K562 (cell line): ENCODE results near the gene ADIPOQ. TPM values are rescaled to one million over a fixed set of nuclear protein-coding genes. Genes with fewer than 3 reads are reported as not detected.

Source experiments
- ATAC-seq: fragments of 200-7000 bp; cut with Tn5 transposase; 3 replicates; pipeline ENCODE4 v1.9.1; 2020; ENCODE audit warnings: moderate library complexity
- BruUV-seq: library from RNA; stranded (reverse); fragments of 400-500 nt; replicated peaks from 2 replicates; lab custom pipeline; 2021; lab: Mats Ljungman, UMichigan
- CTCF ChIA-PET: fragments of 300-600 bp; formaldehyde crosslinking; extraction: SDS; loops from one replicate; lab custom pipeline; 2021; ENCODE audit warnings: low intra/inter-chr PET ratio; lab: Yijun Ruan, JAX
- POLR2A ChIA-PET: fragments of 300-600, 350-650 bp; sonication (Branson Sonifier 250); formaldehyde crosslinking; extraction: SDS; loops from one replicate; lab custom pipeline; 2021; ENCODE audit warnings: antibody characterized with exemption, inconsistent platforms; lab: Yijun Ruan, JAX
- DNase-seq, 4 experiments: peaks; one replicate each; pipeline versions ENCODE4 v3.0.0 to v3.0.0-alpha.2; 2011 to 2018; ENCODE audit warnings: low spot score in 3 of 4, mixed read lengths in 3 of 4; ENCODE audit errors: extremely low read depth in 1 of 4
- FAIRE-seq: peaks from 2 replicates; lab custom pipeline; 2011; peaks lifted over from hg19 to GRCh38; lab: Jason Lieb, UNC
- H2AFZ ChIP-seq: 2 replicates; pipeline ENCODE4 v1.6.0; 2011; ENCODE audit warnings: low read depth, low read length, control low read depth, inconsistent platforms
- H3K27ac ChIP-seq: fragments of 200-600 bp; 3 replicates; pipeline ENCODE4 v1.8.0; 2011; ENCODE audit warnings: low read depth, mild to moderate bottlenecking, control low read depth, inconsistent platforms, low read length, moderate library complexity, mixed read lengths; ENCODE audit errors: extremely low read depth
- H3K27me3 ChIP-seq, 2 experiments: fragments of 300-600 bp in 1 of 2; 2 replicates in 1 of 2; 3 replicates in 1 of 2; pipeline versions ENCODE4 v1.6.0 to v1.8.0; 2011; ENCODE audit warnings: inconsistent platforms in 2 of 2, low read length in 2 of 2, mild to moderate bottlenecking in 1 of 2, mixed read lengths in 1 of 2, moderate library complexity in 1 of 2; ENCODE audit not compliant: control insufficient read depth in 2 of 2, insufficient read depth in 2 of 2
- H3K36me3 ChIP-seq: fragments of 300-600 bp; 3 replicates; pipeline ENCODE4 v1.8.0; 2011; ENCODE audit warnings: mild to moderate bottlenecking, low read length, inconsistent platforms; ENCODE audit not compliant: control insufficient read depth, insufficient read depth
- H3K4me1 ChIP-seq, 2 experiments: fragments of 200-600 bp in 1 of 2; replicated peaks in 1 of 2; 2 replicates in 1 of 2; 3 replicates in 1 of 2; pipeline versions ENCODE4 v1.5.1 to v1.8.0; 2011; ENCODE audit warnings: inconsistent platforms in 2 of 2, low read length in 2 of 2, mild to moderate bottlenecking in 1 of 2, mixed read lengths in 1 of 2, moderate library complexity in 1 of 2; ENCODE audit not compliant: control insufficient read depth in 2 of 2, insufficient read depth in 2 of 2
- H3K4me2 ChIP-seq: 2 replicates; pipeline ENCODE4 v1.6.1; 2011; ENCODE audit warnings: low read length, control low read depth, inconsistent platforms, mixed read lengths; ENCODE audit not compliant: insufficient read depth
- H3K4me3 ChIP-seq: fragments of 200-600 bp; sonication (generic), shearing (Covaris generic); 2 replicates; pipeline ENCODE4 v1.5.1; 2016; ENCODE audit warnings: control low read depth, inconsistent platforms
- H3K79me2 ChIP-seq: fragments of 200-600 bp; 3 replicates; pipeline ENCODE4 v1.8.0; 2011; ENCODE audit warnings: low read length, inconsistent platforms; ENCODE audit not compliant: control insufficient read depth, insufficient read depth
- H3K9ac ChIP-seq, 2 experiments: 2 replicates each; pipeline versions ENCODE4 v1.6.0 to v1.6.1; 2011; ENCODE audit warnings: low read depth in 2 of 2, low read length in 2 of 2, control low read depth in 1 of 2, inconsistent platforms in 1 of 2, mild to moderate bottlenecking in 1 of 2, mixed read lengths in 1 of 2; ENCODE audit not compliant: insufficient read depth in 1 of 2
- H3K9me1 ChIP-seq: one replicate; pipeline ENCODE4 v1.6.0; 2011; ENCODE audit warnings: inconsistent platforms, mild to moderate bottlenecking, low read length, moderate library complexity; ENCODE audit not compliant: control insufficient read depth, insufficient read depth
- H3K9me3 ChIP-seq: replicated peaks from 2 replicates; pipeline ENCODE4 v1.5.1; 2011; ENCODE audit warnings: low read depth, low read length, inconsistent platforms; ENCODE audit not compliant: control insufficient read depth, insufficient read depth
- H4K20me1 ChIP-seq: replicated peaks from 2 replicates; pipeline ENCODE4 v1.6.1; 2011; ENCODE audit warnings: low read length, inconsistent platforms, mixed read lengths; ENCODE audit not compliant: control insufficient read depth, insufficient read depth
- ARID2 ChIP-seq: fragments of 450-650 bp; IDR thresholded peaks from 2 replicates; pipeline ENCODE4 v1.6.1; 2017; ENCODE audit warnings: antibody characterized with exemption, mild to moderate bottlenecking
- E2F5 ChIP-seq: sonication (generic); formaldehyde crosslinking; IDR thresholded peaks from 2 replicates; pipeline ENCODE4 v1.8.0; 2022; ENCODE audit warnings: mild to moderate bottlenecking, missing genetic modification reagents
- MAFG ChIP-seq: fragments of 450-650 bp; conservative IDR thresholded peaks from 2 replicates; pipeline ENCODE4 v1.6.1; 2016; ENCODE audit warnings: missing genetic modification characterization, missing compliant biosample characterization
- RBFOX2 ChIP-seq: fragments of 200-400 bp; formaldehyde crosslinking; IDR thresholded peaks from 2 replicates; pipeline ENCODE4 v1.6.1; 2017; ENCODE audit warnings: low read depth, mild to moderate bottlenecking, low read length, moderate library complexity
- ZNF12 ChIP-seq: sonication (generic); formaldehyde crosslinking; IDR thresholded peaks from 2 replicates; pipeline ENCODE4 v1.4.0; 2020; ENCODE audit warnings: mild to moderate bottlenecking, missing genetic modification reagents
- ZNF174 ChIP-seq: fragments of 250-450 bp; sonication (Bioruptor Pico); IDR thresholded peaks from 2 replicates; pipeline ENCODE4 v1.4.0; 2020; ENCODE audit warnings: mild to moderate bottlenecking
- ZNF445 ChIP-seq: fragments of 250-450 bp; sonication (Bioruptor Pico); IDR thresholded peaks from 2 replicates; pipeline ENCODE4 v1.4.0; 2020; ENCODE audit warnings: low read depth, mild to moderate bottlenecking, moderate library complexity
- ZNF589 ChIP-seq: fragments of 200-800 bp; sonication (Bioruptor generic); IDR thresholded peaks from 2 replicates; pipeline ENCODE4 v1.6.1; 2016; ENCODE audit warnings: low read depth, missing genetic modification characterization, missing compliant biosample characterization
- in situ Hi-C: fragments of 300-500 bp; cut with MboI; formaldehyde crosslinking; loops from 4 replicates; pipeline ENCODE4 v1.15.0; 2018; ENCODE audit warnings: inconsistent platforms, mixed read lengths
- intact Hi-C: fragments of 100-400 bp; cut with micrococcal nuclease; formaldehyde crosslinking; loops from 2 replicates; pipeline ENCODE4 v1.14.2; 2022
- polyA plus RNA-seq, 8 experiments: library from polyadenylated mRNA; depleted of rRNA in 4 of 8; stranded (reverse) in 5 of 8; unstranded in 3 of 8; fragments of >200 nt; fragmentation: Nextera tagmentation in 2 of 8; fragmentation: Illumina TruSeq in 1 of 8; extraction: Ambion mirVana in 2 of 8; extraction: Trizol in 1 of 8; gene quantifications; 2 replicates each; pipeline versions ENCODE4 v1.2.1 to v1.2.3, GENCODE V29; 2011 to 2014; ENCODE audit warnings: inconsistent platforms in 1 of 8, missing spikeins in 1 of 8
- total RNA-seq, 7 experiments: library from RNA; depleted of rRNA in 6 of 7; stranded (reverse); fragments of >200 nt in 6 of 7; fragmentation: Illumina TruSeq in 2 of 7; extraction: Trizol in 2 of 7; gene quantifications; 2 replicates each; pipeline versions ENCODE4 v1.2.1 to v1.2.3, GENCODE V29; 2011 to 2021; ENCODE audit warnings: low replicate concordance in 1 of 7
- TF ChIP-seq, protein P1 (sequence below): fragments of 200-800 bp; sonication (Bioruptor generic); IDR thresholded peaks from 2 replicates; pipeline ENCODE4 v1.6.1; 2016; ENCODE audit warnings: missing genetic modification characterization, missing compliant biosample characterization
- TF ChIP-seq, protein P2 (sequence below), 3 experiments: fragments of 200-800 bp in 1 of 3; fragments of 250-450 bp in 1 of 3; fragments of 450-650 bp in 1 of 3; sonication (Bioruptor Pico) in 1 of 3; sonication (Bioruptor generic) in 1 of 3; formaldehyde crosslinking in 1 of 3; IDR thresholded peaks; 2 replicates each; pipeline versions ENCODE4 v1.6.1 to v1.8.0; 2016 to 2022; ENCODE audit warnings: mild to moderate bottlenecking in 2 of 3, missing genetic modification characterization in 2 of 3, missing compliant biosample characterization in 1 of 3, moderate library complexity in 1 of 3

Gene ADIPOQ
- total and polyA plus RNA-seq, 9 of the 15 experiments (the other 6 are each of a cell fraction or from before 2014, with no cell fraction given): 0.01 to 0.04 (median 0.03) TPM; not detected in 4

GRCh38 chr3:186890911-186891310, 48.4 kb downstream of the ADIPOQ start:
- ATAC-seq (no peak), FAIRE-seq (no peak), DNase-seq (no peak)
- H3K4me2 ChIP-seq: no peak overlapping the region
- no peaks in the 10 kb centered on the region for H3K79me2 ChIP-seq
- in situ Hi-C loops: no loop called here
- no peak overlapping the region for H3K9ac ChIP-seq
- no peaks in the 10 kb centered on the region for H3K36me3 ChIP-seq
- ChIA-PET POLR2A (no interaction called here), CTCF (no interaction called here)
- H3K4me3 ChIP-seq: no peak overlapping the region
- no peaks in the 10 kb centered on the region for H3K27me3 ChIP-seq
- intact Hi-C loops: no loop called here
- H3K4me1 ChIP-seq: peaks cover 0 to 30% of the 10 kb centered on the region in 2 experiments; a peak in 3 of 5 replicates
- 0 out of 2 replicates have a peak, but pooled peaks cover 2% of the 10 kb centered on the region for H3K9me3 ChIP-seq
- H3K9me1 ChIP-seq: no peaks in the 10 kb centered on the region
- BruUV-seq: no TSS peak
- H2AFZ ChIP-seq: peak overlapping the region; percentile 60; the same call in 1 of the 2 replicates
- no peaks in the 10 kb centered on the region for H4K20me1 ChIP-seq
- H3K27ac ChIP-seq: no peak overlapping the region
- TF ChIP-seq MAFG (tag) (no peak), RBFOX2 (no peak), ZNF589 (CRISPR knock-in tag) (no peak), E2F5 (CRISPR knock-in tag) (no peak), ZNF445 (CRISPR knock-in tag) (no peak), ZNF12 (CRISPR knock-in tag) (no peak), ARID2 (no peak), ZNF174 (CRISPR knock-in tag) (no peak)
- TF ChIP-seq, protein P1, sequence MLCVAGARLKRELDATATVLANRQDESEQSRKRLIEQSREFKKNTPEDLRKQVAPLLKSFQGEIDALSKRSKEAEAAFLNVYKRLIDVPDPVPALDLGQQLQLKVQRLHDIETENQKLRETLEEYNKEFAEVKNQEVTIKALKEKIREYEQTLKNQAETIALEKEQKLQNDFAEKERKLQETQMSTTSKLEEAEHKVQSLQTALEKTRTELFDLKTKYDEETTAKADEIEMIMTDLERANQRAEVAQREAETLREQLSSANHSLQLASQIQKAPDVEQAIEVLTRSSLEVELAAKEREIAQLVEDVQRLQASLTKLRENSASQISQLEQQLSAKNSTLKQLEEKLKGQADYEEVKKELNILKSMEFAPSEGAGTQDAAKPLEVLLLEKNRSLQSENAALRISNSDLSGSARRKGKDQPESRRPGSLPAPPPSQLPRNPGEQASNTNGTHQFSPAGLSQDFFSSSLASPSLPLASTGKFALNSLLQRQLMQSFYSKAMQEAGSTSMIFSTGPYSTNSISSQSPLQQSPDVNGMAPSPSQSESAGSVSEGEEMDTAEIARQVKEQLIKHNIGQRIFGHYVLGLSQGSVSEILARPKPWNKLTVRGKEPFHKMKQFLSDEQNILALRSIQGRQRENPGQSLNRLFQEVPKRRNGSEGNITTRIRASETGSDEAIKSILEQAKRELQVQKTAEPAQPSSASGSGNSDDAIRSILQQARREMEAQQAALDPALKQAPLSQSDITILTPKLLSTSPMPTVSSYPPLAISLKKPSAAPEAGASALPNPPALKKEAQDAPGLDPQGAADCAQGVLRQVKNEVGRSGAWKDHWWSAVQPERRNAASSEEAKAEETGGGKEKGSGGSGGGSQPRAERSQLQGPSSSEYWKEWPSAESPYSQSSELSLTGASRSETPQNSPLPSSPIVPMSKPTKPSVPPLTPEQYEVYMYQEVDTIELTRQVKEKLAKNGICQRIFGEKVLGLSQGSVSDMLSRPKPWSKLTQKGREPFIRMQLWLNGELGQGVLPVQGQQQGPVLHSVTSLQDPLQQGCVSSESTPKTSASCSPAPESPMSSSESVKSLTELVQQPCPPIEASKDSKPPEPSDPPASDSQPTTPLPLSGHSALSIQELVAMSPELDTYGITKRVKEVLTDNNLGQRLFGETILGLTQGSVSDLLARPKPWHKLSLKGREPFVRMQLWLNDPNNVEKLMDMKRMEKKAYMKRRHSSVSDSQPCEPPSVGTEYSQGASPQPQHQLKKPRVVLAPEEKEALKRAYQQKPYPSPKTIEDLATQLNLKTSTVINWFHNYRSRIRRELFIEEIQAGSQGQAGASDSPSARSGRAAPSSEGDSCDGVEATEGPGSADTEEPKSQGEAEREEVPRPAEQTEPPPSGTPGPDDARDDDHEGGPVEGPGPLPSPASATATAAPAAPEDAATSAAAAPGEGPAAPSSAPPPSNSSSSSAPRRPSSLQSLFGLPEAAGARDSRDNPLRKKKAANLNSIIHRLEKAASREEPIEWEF (CRISPR knock-in tag): no peak
- TF ChIP-seq, protein P2, sequence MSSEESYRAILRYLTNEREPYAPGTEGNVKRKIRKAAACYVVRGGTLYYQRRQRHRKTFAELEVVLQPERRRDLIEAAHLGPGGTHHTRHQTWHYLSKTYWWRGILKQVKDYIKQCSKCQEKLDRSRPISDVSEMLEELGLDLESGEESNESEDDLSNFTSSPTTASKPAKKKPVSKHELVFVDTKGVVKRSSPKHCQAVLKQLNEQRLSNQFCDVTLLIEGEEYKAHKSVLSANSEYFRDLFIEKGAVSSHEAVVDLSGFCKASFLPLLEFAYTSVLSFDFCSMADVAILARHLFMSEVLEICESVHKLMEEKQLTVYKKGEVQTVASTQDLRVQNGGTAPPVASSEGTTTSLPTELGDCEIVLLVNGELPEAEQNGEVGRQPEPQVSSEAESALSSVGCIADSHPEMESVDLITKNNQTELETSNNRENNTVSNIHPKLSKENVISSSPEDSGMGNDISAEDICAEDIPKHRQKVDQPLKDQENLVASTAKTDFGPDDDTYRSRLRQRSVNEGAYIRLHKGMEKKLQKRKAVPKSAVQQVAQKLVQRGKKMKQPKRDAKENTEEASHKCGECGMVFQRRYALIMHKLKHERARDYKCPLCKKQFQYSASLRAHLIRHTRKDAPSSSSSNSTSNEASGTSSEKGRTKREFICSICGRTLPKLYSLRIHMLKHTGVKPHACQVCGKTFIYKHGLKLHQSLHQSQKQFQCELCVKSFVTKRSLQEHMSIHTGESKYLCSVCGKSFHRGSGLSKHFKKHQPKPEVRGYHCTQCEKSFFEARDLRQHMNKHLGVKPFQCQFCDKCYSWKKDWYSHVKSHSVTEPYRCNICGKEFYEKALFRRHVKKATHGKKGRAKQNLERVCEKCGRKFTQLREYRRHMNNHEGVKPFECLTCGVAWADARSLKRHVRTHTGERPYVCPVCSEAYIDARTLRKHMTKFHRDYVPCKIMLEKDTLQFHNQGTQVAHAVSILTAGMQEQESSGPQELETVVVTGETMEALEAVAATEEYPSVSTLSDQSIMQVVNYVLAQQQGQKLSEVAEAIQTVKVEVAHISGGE (CRISPR knock-in tag; IDR thresholded peaks at IDR 0.05): no peak
